IMR-90 (cell line): ENCODE data around the gene TPPP. TPM values are rescaled to one million over a fixed set of nuclear protein-coding genes. Genes with fewer than 3 reads are reported as not detected.

Source experiments
- ATAC-seq: fragments of 200-7000 bp; cut with Tn5 transposase; 2 replicates; pipeline ENCODE4 v1.9.1; 2020; ENCODE audit warnings: low read depth, mild to moderate bottlenecking, moderate library complexity
- BruUV-seq: library from RNA; stranded (reverse); fragments of 400-500 nt; replicated peaks from 2 replicates; lab custom pipeline; 2021; lab: Mats Ljungman, UMichigan
- CTCF ChIA-PET: fragments of 300-600 bp; formaldehyde crosslinking; extraction: SDS; loops from one replicate; lab custom pipeline; 2021; ENCODE audit warnings: antibody characterized with exemption; lab: Yijun Ruan, JAX
- POLR2A ChIA-PET: fragments of 300-600 bp; sonication (Branson Sonifier 250); formaldehyde crosslinking; loops from one replicate; lab custom pipeline; 2022; ENCODE audit warnings: antibody characterized with exemption; ENCODE audit not compliant: unreplicated experiment; lab: Charles Lee
- DNase-seq: peaks from one replicate; pipeline ENCODE4 v3.0.0; 2013
- H2AFZ ChIP-seq: replicated peaks from 2 replicates; pipeline ENCODE3; 2013; ENCODE audit warnings: low read length, mild to moderate bottlenecking; ENCODE audit not compliant: poor library complexity
- H2AK5ac ChIP-seq: 2 replicates; pipeline ENCODE4 v1.6.1; 2013; ENCODE audit warnings: low read depth, low read length, inconsistent platforms
- H2AK9ac ChIP-seq: replicated peaks from 2 replicates; pipeline ENCODE3; 2013; ENCODE audit warnings: mild to moderate bottlenecking, low read depth, low read length, moderate library complexity; ENCODE audit not compliant: poor library complexity
- H2BK120ac ChIP-seq: 2 replicates; pipeline ENCODE4 v1.6.1; 2013; ENCODE audit warnings: low read depth, low read length, inconsistent platforms
- H2BK15ac ChIP-seq: 3 replicates; pipeline ENCODE4 v1.6.1; 2013; ENCODE audit warnings: low read depth, low read length, inconsistent platforms
- H2BK20ac ChIP-seq: 2 replicates; pipeline ENCODE4 v1.6.1; 2013; ENCODE audit warnings: low read depth, mild to moderate bottlenecking, inconsistent platforms, low read length, moderate library complexity
- H2BK5ac ChIP-seq: 2 replicates; pipeline ENCODE4 v1.6.1; 2013; ENCODE audit warnings: mild to moderate bottlenecking, low read depth, low read length, inconsistent platforms; ENCODE audit not compliant: poor library complexity, severe bottlenecking
- H3K14ac ChIP-seq: replicated peaks from 2 replicates; pipeline ENCODE4 v1.6.1; 2013; ENCODE audit warnings: low read depth, low read length, inconsistent platforms
- H3K18ac ChIP-seq: 2 replicates; pipeline ENCODE4 v1.6.1; 2013; ENCODE audit warnings: low read depth, low read length, control low read depth
- H3K23ac ChIP-seq: 2 replicates; pipeline ENCODE4 v1.6.1; 2013; ENCODE audit warnings: low read depth, low read length, inconsistent platforms
- H3K27ac ChIP-seq: 2 replicates; pipeline ENCODE4 v1.5.1; 2013; ENCODE audit warnings: mild to moderate bottlenecking, control low read depth, low read length; ENCODE audit not compliant: insufficient read depth
- H3K27me3 ChIP-seq: 2 replicates; pipeline ENCODE4 v1.6.1; 2013; ENCODE audit warnings: low read length; ENCODE audit not compliant: control insufficient read depth, insufficient read depth
- H3K36me3 ChIP-seq: 2 replicates; pipeline ENCODE4 v1.6.1; 2013; ENCODE audit warnings: low read length, mixed read lengths; ENCODE audit not compliant: control insufficient read depth, insufficient read depth
- H3K4ac ChIP-seq: 2 replicates; pipeline ENCODE4 v1.6.1; 2013; ENCODE audit warnings: low read depth, low read length, inconsistent platforms
- H3K4me1 ChIP-seq: 2 replicates; pipeline ENCODE4 v1.6.1; 2013; ENCODE audit warnings: low read length, mixed read lengths; ENCODE audit not compliant: control insufficient read depth, insufficient read depth
- H3K4me2 ChIP-seq: 2 replicates; pipeline ENCODE4 v1.6.1; 2013; ENCODE audit warnings: low read depth, mild to moderate bottlenecking, control low read depth, low read length, moderate library complexity
- H3K4me3 ChIP-seq: 2 replicates; pipeline ENCODE4 v1.5.1; 2013; ENCODE audit warnings: low read depth, mild to moderate bottlenecking, control low read depth, low read length, moderate library complexity; ENCODE audit not compliant: insufficient read depth
- H3K56ac ChIP-seq: 2 replicates; pipeline ENCODE4 v1.6.1; 2013; ENCODE audit warnings: low read length, inconsistent platforms; ENCODE audit not compliant: insufficient read depth; ENCODE audit errors: extremely low read depth
- H3K79me1 ChIP-seq, 2 experiments: 2 replicates each; pipeline ENCODE4 v1.6.1; 2013; ENCODE audit warnings: low read length in 2 of 2, inconsistent platforms in 1 of 2, low read depth in 1 of 2
- H3K9ac ChIP-seq: 2 replicates; pipeline ENCODE4 v1.6.1; 2013; ENCODE audit warnings: low read depth, low read length, control low read depth
- H3K9me1 ChIP-seq: 2 replicates; pipeline ENCODE4 v1.6.1; 2013; ENCODE audit warnings: low read length, inconsistent platforms; ENCODE audit not compliant: insufficient read depth
- H3K9me3 ChIP-seq: 2 replicates; pipeline ENCODE4 v1.6.1; 2013; ENCODE audit warnings: low read length; ENCODE audit not compliant: control insufficient read depth, insufficient read depth
- H4K20me1 ChIP-seq: 2 replicates; pipeline ENCODE4 v1.6.1; 2013; ENCODE audit warnings: low read length, inconsistent platforms; ENCODE audit not compliant: insufficient read depth
- H4K5ac ChIP-seq: 2 replicates; pipeline ENCODE4 v1.6.1; 2013; ENCODE audit warnings: mild to moderate bottlenecking, low read depth, low read length, control low read depth
- H4K8ac ChIP-seq, 2 experiments: 2 replicates each; pipeline ENCODE4 v1.6.1; 2013; ENCODE audit warnings: low read depth in 2 of 2, low read length in 2 of 2, control low read depth in 1 of 2, inconsistent platforms in 1 of 2
- H4K91ac ChIP-seq: 2 replicates; pipeline ENCODE4 v1.6.1; 2013; ENCODE audit warnings: low read depth, low read length, inconsistent platforms; ENCODE audit not compliant: insufficient read depth
- ELK1 ChIP-seq: fragments of 150-350 bp; IDR thresholded peaks from 2 replicates; pipeline ENCODE4 v1.6.1; 2016; ENCODE audit warnings: low read depth, mild to moderate bottlenecking, low read length, moderate library complexity, borderline replicate concordance
- MAFK ChIP-seq: IDR thresholded peaks from 2 replicates; pipeline ENCODE4 v1.6.1; 2012; ENCODE audit warnings: low read depth, low read length, improper control_type of control experiment
- MAZ ChIP-seq: IDR thresholded peaks from 2 replicates; pipeline ENCODE4 v1.6.1; 2012; ENCODE audit warnings: low read depth, mild to moderate bottlenecking, low read length, improper control_type of control experiment, moderate library complexity, borderline replicate concordance
- MXI1 ChIP-seq: IDR thresholded peaks from 2 replicates; pipeline ENCODE4 v1.6.1; 2012; ENCODE audit warnings: low read depth, mild to moderate bottlenecking, low read length, moderate library complexity, borderline replicate concordance
- POLR2A ChIP-seq: IDR thresholded peaks from 2 replicates; pipeline ENCODE4 v1.6.1; 2012; ENCODE audit warnings: mild to moderate bottlenecking, low read depth, low read length
- RAD21 ChIP-seq: IDR thresholded peaks from 2 replicates; pipeline ENCODE4 v1.6.1; 2012; ENCODE audit warnings: low read length, improper control_type of control experiment
- RCOR1 ChIP-seq: IDR thresholded peaks from 2 replicates; pipeline ENCODE4 v1.6.1; 2012; ENCODE audit warnings: mild to moderate bottlenecking, low read length, improper control_type of control experiment; ENCODE audit not compliant: insufficient replicate concordance
- SMC3 ChIP-seq: fragments of 150-350 bp; IDR thresholded peaks from 2 replicates; pipeline ENCODE4 v1.6.1; 2016; ENCODE audit warnings: low read depth, mild to moderate bottlenecking, antibody characterized with exemption, low read length, moderate library complexity
- WGBS, 2 experiments: methylation state at CpG; one replicate each; pipeline versions ENCODE4 v1.1.5 to v1.1.7; 2013; ENCODE audit warnings: missing lambda C conversion rate in 2 of 2; ENCODE audit not compliant: insufficient read length in 1 of 2; ENCODE audit errors: extremely low coverage in 2 of 2; 5-methylcytosine and 5-hydroxymethylcytosine counted together
- dilution Hi-C: fragments of 300-500 bp; cut with HindIII; formaldehyde crosslinking; loops from one replicate; pipeline ENCODE4 v1.14.3; 2018; ENCODE audit warnings: low sequenced_read_pairs; ENCODE audit not compliant: unreplicated experiment
- in situ Hi-C: fragments of 300-500 bp; cut with MboI; formaldehyde crosslinking; loops from 3 replicates; pipeline ENCODE4 v1.14.3; 2019; ENCODE audit warnings: low sequenced_read_pairs, inconsistent platforms, mixed read lengths
- intact Hi-C: fragments of 100-400 bp; cut with micrococcal nuclease; formaldehyde crosslinking; loops from 2 replicates; pipeline ENCODE4 v1.10.0; 2022
- polyA plus RNA-seq, 3 experiments: library from polyadenylated mRNA; depleted of rRNA; stranded (reverse); fragments of >200 nt; gene quantifications; 2 replicates each; pipeline ENCODE4 v1.2.3, GENCODE V29; 2012; ENCODE audit warnings: low replicate concordance in 1 of 3
- total RNA-seq: library from RNA; depleted of rRNA; stranded (reverse); fragments of >200 nt; gene quantifications from 2 replicates; pipeline ENCODE4 v1.2.3, GENCODE V29; 2012

Gene TPPP
- total and polyA plus RNA-seq, 2 of the 4 experiments (the other 2 are of a cell fraction), result under 0.01 to 0.07 TPM

GRCh38 chr5:673831-674629, 19.1 kb downstream of the TPPP start:
- Histone ChIP-seq H2BK120ac (no peak overlapping the region), H4K5ac (no peak overlapping the region)
- WGBS, 2 experiments, result 84% methylated on average over 18 of the region's 27 CpGs; no CpG with 5 or more reads in 1 of the 2 experiments

More at GRCh38 chr5:673831-674629, 19.1 kb downstream of the TPPP start:
- Histone ChIP-seq H2AK9ac (peak overlapping the region; percentile 42), H3K9me3 (no peaks in the 10 kb centered on the region), H3K23ac (no peak overlapping the region), H2BK20ac (no peak overlapping the region), H3K18ac (no peak overlapping the region), H2AK5ac (no peak overlapping the region), H3K36me3 (no peaks in the 10 kb centered on the region), H3K9me1 (no peaks in the 10 kb centered on the region), H3K56ac (no peak overlapping the region), H2BK5ac (no peak overlapping the region), H3K14ac (no peak overlapping the region), H3K27ac (no peak overlapping the region), H3K9ac (no peak overlapping the region), H4K20me1 (no peaks in the 10 kb centered on the region), H3K4ac (no peak overlapping the region), H4K91ac (no peak overlapping the region), H3K79me1 (no peaks in the 10 kb centered on the region), H2BK15ac (no peak overlapping the region), H3K4me2 (no peak overlapping the region), H4K8ac (no peak overlapping the region), H3K4me1 (no peaks in the 10 kb centered on the region; the same call in 1 of the 2 replicates), H3K27me3 (peaks cover 15% of the 10 kb centered on the region; the same call in 1 of the 2 replicates), H2AFZ (no peak overlapping the region), H3K4me3 (no peak overlapping the region)
- in situ Hi-C loops, result loop anchor here (5.0 kb wide), 1 partner anchor 228 kb away; no protein-coding TSS in a partner anchor
- ATAC-seq (no peak), DNase-seq (no peak)
- TF ChIP-seq ELK1 (no peak), MXI1 (no peak), RCOR1 (no peak), RAD21 (no peak), MAZ (no peak), POLR2A (no peak), MAFK (no peak), SMC3 (no peak)
- ChIA-PET CTCF (no interaction called here), POLR2A (no interaction called here)
- dilution Hi-C loops, result no loop called here
- intact Hi-C loops, result no loop called here
- no TSS peak for BruUV-seq
